Stimulated activated CD4-positive, alpha-beta T cell treated with anti-CD3 and anti-CD28 coated beads, Interleukin-1b, Interleukin-23, amount 100 ng/mL, for 1 hour (primary cell): ENCODE results near the gene BPIFB6.
"Not testable (repeated sequence)": the region's sequence is repeated elsewhere in the genome, so short reads cannot be mapped to it uniquely, and the experiment has no call there.

Experiments used
- DNase-seq, 2 donors: peaks; one replicate each; pipeline ENCODE4 v3.0.0-alpha.2; 2020; ENCODE audit warnings: low read depth in 2 of 2

Gene BPIFB6

DNA sequence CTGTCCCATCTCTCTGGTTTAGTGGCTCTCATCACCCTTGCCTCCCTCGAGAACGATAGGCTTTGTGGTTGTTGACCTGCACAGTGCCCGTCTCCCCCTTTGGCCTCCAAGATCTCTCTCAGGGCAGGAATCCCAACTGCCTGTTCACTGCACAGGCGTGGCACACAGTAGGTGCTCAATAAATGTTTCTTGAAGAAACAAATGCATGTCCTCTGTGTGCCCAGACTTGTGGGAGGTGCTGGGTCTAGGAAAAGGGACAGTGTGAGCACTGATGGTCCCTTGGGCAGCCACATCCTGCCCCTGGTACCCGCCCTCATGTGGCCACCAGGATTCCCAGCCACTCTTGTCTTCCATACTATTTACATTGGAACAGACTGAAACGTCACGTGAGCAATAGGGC is 2.6 kb upstream of the BPIFB6 start:
- DNase-seq = no peak

DNA sequence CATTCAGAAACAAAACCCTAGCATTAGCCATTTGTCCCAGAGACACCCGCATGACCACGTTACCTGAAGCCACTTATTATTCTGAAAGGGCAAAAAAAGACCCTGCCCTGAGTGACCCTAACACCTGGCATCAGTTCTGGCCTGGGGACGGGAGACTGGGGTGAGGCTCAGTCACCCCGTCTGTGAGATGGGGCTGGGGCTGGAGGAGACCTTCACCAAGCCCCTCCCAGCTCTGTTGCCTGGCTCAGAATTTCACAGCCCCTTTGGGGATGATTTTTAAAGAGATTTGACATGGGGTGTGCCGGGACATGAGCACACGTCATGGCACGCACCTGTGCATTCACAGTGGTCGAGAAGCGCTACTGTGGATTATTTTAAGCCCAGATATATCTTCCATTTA is 1.4 kb upstream of the BPIFB6 start:
- DNase-seq = no peak

DNA sequence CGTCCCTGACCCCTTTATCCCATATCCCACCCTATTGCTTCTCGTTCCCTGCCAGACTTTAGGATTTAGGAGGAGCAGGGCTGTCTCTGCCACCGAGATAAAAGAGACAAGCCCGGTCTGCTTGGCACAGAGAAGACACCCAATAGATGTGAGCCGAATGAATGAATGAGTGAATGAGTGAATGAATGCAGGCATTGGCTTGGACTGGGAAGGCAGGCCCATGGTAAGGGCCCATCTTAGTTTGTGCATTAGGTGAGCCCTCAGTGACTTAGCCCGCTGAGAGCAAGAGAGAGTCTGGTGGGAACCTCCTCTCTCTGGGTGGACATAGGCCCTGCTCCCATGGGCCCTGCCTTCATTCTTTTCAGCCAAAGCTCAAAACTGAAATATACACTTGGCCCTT is 879 bp upstream of the BPIFB6 start:
- DNase-seq = no peak

DNA sequence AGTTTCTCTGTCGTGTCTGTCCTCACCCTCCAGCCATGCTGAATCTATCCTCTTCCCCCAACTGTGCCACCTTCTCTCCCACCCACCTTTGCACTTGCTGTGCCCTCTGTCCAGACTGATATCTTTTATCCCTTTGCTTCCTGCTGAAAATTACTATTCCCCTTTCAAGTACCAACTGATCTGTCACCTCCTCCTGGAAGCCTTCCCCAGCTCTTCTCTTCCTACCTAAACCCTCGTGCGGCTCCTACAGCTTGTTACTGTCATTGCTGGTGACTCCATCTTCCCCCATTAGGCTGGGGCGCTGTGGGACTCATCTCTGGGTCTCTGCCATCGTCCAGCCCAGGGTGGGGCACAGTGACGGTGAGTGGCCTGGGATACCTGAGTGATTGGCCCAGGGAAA is 1.1 kb downstream of the BPIFB6 start:
- DNase-seq = no peak

DNA sequence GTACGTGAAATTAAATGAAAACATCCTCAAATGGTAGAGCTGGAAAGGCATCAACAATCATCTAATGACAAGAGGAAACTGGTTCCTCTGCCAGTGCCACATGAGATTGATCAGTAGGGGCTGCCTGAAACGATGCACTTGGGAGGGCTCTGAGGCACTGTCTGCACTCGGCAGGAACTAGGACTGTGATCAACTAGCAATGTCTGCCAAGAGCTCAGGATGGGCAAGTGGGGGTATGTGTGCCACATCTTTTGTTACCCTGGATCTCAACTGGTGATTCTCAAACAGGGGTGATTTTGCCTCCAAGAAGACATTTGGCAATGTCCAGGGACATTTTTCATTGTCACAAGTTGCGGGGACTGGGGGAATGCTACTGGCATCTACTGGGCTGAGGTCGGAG is 1.9 kb downstream of the BPIFB6 start:
- DNase-seq = no peak

DNA sequence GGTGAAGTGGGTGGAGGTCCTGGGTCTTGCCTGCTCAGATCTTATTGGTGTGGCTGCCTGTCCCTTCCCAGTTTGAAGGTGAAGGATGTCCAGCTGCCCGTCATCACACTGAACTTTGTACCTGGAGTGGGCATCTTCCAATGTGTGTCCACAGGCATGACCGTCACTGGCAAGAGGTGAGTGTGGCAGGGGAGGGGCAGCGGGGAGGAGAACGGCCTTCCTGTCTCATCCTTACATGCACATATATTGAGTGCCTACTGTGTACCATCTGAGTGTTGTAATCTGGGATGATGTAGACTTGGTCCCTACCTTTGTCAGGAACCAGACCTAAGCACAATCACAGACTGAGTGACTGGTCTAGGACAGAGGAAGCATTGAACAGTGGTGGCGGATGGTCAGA is 2.7 kb downstream of the BPIFB6 start:
- DNase-seq = no peak

DNA sequence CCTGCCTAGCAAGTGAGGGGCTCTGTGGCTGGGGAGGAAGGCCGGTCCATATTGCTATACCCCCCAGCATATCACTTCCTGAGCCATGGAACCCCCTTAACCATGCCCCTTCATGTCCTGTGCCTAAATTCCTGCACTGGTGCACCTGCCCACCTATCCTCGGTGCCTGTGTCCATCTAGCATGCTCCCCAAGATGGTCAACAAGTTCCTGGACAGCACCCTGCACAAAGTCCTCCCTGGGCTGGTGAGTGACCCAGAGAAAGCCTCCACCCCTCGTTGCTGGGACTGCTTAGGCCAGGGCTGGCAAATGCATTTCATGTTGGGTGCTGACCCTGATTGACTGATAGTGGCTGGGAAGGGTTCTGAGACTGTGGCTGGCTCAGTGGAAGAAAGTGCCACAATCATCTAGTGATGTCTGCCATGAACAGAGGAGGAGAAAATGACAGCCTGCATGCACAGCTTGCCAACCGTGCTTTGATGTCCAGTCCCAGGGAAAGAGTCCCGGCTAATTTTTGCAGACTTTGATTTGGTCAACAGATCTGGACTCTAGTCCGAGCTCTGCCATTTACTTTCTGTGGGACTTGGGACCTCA is 3.5 kb downstream of the BPIFB6 start:
- no peak for DNase-seq

DNA sequence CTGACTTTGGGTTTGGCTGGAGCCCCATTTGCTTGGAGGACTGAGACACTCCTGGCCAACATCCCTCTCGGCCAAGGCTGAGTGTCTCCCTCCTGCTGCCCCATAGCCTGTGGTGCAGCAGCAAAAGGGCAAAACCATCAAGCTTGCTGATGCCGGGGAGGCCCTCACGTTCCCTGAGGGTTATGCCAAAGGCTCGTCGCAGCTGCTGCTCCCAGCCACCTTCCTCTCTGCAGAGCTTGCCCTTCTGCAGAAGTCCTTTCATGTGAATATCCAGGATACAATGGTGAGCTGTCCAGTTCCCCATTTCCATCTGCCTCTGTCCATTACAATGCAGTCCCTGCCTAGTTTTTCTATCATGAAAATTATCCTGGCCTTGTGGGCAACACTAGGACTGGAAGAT is 6.0 kb downstream of the BPIFB6 start:
- DNase-seq = no peak

DNA sequence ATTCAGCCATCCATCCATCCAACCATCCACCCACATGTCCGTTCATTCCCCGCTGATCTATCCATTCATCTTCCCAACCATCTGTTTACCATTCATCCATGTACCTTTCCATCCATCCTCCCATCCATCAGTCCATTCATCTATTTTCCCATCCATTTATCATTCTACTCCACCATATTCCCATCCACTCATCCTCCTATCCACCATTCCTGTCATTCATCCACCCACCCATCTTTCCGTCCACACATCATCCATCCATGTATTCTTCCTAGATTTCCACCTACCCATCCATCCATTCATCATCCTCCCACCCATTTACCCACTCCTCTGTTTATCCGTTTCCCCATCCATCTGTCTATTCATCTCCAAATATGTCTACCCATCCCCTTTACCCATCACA is 6.8 kb downstream of the BPIFB6 start:
- no peak for DNase-seq

DNA sequence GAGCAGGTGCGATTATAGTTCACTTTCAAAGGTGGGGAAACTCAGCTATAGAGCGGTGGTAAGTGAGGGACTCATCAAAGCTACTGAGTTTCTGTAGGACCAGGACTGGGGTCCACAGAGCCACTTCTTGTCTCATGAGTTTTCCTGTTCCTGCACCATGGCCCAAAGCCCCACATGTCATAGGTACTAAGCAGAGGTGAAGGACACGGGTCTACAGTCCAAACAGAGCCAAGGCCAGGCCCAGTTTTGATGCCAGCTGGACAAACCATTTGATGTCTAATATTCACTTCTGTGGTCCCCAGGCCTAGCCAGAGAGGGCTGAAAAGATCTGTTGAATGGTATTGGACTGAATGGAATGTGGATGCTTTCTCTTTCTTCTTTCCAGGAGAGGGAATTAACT is 11.0 kb downstream of the BPIFB6 start:
- DNase-seq = no peak

DNA sequence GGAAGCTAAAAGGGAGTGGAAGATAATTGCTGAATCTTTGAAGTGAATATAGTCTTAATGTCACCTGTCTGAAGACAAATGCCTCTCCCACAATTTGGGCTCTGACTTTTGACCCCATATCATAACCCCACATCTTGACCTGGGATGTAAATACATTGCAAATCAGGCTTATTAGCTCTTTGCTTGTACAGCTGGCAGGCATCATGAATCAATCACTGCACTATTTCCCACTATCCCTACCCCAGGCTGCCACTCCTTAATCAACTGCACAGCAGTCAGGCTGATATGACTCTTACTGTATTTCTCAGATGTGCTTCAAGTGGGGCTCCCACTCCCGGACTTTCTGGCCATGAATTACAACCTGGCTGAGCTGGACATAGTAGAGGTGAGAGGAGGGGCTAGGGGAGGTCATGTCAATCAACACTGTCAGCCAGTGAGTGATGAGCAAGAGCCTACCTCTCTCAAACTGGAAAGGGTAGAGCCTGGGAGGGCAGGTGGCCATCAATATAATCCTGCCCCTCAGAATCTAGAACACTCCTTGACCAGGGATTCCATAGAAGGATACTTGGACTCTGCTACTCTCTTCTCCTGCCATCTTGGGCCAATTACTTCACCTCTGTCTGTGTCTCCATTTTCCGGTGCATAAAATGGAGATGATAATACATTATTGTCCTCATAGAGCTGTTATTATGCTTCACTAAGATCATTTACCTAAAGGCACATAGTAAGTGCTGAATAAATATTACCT is 11.7 kb downstream of the BPIFB6 start:
- DNase-seq = no peak

DNA sequence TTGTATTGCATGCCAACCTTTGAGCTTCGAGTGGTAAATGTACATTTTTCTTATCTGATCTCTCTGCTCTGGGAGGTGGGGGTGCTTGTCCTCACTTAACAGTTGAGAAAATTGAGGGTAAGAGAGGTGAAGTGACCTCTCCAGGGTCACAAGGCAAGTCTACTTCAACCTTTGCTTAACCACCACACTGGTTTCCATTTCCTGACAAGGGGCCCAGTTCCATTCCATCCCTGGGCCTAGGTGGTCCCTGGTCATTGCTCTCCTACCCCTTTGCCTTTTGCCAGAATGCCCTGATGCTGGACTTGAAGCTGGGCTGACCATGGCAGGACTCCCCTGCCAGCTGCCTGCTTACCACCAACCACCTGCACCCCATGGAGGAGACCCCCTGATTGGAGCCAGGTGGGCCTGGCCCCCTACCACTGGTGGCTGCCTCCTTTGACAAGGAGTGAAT is 12.3 kb downstream of the BPIFB6 start:
- DNase-seq = no peak

DNA sequence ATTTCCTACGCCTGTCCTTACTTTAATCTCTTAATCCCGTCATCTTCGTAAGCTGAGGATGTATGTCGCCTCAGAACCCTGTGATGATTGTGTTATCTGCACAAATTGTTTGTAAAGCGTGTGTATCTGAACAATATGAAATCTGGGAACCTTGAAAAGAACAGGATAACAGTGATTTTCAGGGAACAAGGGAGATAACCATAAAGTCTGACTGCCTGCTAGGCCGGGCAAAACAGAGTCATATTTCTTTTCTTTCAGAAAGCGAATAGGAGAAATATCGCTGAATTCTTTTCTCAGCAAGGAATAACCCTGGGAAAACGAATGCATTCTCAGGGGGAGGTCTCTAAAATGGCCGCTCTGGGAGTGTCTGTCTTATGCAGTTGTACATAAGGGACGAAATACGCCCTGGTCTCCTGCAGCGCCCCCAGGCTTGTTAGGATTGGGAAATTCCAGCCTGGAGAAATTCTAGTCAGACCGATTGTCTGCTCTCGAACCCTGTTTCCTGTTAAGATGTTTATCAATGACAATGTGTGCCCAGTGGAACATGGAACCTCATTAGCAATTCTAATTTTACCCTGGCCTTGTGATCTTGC is 13.8 kb downstream of the BPIFB6 start:
- not testable (repeated sequence) for DNase-seq

DNA sequence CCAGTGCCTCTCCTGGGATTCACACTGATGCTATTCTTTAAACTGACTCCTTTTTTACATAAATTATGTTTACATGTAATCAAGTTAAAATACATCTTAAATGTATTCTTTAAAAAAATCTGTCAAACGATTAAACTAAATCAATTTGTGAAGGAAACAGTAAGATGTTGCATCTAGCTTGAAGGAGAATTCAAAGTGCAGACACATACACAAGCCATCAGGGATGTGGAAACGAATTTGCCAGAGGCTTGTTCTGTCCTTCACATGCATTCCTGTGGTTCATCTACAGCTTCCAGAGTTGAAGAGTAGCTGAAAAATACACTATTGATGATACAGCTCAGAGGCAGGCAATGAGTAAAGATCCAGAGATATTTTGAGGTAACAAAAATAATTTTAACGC is 15.0 kb downstream of the BPIFB6 start:
- no peak for DNase-seq

DNA sequence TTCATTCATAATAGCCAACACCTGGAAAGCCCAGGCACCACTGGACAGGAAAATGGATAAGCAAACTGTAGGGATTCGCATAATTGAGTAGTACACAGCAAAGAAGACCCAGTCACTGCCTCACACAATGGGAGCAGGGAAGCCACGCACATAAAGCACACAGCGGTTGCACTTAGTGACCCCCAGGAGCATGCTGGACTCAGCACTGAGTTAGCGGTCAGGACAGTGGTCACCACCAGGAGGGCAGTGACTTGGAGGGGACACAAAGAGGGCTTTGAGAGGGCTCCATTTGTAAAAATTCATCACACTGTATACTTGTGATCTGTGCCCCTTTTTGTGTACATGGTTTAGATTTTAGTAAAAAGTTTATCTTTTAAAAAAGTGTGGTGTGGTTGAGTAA is 19.9 kb downstream of the BPIFB6 start:
- no peak for DNase-seq

DNA sequence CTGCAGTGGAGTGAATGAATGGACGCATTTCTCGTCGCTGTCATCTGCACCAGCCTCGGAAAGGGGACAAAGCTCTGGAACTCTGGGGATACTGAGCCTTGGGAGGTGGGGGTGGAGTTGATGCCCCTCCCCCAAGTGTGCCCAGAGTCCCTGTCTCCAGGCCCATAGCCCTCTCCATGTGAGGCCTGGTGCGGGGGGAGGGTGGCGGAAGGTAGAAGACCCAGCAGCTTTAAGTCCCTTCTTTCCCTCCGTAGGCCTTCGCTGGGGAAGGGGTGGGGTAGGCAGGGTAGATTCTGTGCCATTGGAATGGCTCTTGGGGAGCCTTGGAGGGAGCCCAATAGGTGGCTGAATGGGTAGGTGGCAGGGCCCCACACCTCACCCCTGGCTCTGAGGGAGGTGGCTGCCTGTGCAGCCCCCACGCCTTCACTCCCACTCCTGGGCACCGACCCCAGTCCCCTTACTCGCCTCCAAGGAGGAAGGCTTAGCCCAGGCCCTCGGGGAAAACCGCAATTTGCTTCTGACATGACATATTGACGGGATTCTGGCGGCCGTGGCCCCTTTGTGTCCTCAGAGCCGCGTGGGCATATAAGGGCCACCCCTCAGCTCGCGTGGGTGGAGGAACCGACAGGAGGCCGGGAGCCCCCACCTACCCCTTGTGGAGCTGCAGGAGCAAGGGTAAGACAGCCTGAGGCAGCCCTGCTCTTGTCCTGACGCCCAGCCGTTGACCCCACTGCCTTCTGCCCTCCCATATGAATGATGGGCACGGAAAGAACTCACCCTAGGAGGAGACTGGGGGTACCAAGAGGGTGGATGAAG is 22.1 kb downstream of the BPIFB6 start, which contains the start of gene BPIFB3:
Gene BPIFB3 (plus strand): TSS at position 613 of the 816 bp plus-strand sequence. CDS start 1,533 bp downstream, outside the sequence.
- DNase-seq = no peak

DNA sequence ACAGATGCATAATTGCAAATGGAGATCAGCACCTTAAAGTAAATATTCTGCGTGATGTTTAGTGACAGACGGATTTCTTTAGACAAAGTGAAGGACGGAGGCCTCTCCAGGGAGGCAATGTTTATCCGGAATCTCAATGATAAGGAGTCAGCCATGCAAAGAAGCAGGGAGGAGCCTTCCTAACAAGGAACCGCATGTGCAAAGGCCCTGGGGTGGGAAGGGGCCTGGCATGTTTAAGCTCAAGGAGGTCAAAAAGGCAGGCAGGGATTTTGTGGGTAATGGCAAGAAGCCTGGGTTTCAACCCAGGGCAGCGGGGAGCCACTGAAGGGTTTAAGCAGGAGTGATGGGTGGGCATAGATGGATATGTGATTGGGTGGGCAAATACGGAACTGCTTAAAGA is 22.9 kb downstream of the BPIFB6 start:
- DNase-seq = no peak

DNA sequence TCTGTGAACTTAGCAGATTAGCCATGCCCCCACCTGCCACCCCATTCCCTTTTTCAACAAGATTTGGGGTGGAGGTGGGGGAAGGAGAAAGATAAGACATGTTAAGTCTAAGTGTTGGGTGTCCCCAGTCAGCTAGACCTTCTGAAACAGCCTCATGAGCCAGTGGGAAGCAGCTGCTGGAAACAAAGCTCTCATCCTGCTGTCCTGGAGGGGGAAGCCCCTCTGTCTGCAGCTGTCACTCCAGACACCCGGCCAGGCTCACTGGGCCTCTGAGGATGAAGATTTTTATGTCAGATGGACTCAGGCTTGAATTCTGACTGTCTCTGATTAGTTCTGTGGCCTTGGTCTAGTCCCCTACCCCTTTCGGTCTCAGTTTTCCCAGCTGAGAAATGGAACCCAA is 23.3 kb downstream of the BPIFB6 start:
- DNase-seq = no peak

DNA sequence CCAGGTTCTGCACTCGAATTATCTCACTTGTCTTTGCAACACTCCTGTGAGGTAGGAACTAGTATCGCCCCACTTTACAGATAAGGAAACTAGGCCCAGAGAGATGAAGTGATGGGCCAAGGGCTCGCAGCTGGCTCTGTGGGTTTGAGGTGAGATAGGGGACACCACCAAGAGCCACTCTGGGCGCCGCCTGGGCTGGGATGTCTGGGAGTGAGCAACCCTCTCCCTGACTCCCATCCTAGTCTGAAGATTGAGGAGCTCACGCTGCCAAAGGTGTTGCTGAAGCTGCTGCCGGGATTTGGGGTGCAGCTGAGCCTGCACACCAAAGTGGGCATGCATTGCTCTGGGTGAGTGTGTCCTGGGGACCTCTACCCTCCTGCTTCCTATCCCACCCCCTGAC is 27.7 kb downstream of the BPIFB6 start:
- DNase-seq = no peak

DNA sequence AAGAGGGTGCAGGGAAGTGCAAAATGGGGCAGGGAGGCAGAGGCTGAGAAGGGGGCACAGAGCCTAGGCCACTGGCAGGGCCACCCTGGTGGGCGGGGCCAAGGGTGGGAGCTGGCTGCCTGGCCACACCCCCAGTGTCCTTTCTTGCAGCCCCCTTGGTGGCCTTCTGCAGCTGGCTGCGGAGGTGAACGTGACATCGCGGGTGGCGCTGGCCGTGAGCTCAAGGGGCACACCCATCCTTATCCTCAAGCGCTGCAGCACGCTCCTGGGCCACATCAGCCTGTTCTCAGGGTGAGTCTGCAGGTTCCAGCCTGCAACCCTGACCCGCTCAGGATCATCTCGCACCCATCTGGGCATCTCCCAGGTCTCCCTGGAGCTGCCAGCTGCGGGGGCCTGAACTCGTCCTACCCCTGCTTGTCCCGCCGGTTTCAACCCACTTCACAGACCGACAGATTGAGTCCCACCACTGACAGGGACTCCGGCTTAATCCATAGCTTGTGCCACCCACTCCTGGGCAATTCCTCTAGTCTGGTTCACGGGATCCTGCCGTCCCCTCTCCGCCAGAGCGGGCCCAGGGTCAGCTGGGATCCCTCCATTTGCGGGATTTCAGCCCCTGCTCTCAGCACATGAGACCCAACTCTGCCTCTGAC is 28.4 kb downstream of the BPIFB6 start:
- no peak for DNase-seq

DNA sequence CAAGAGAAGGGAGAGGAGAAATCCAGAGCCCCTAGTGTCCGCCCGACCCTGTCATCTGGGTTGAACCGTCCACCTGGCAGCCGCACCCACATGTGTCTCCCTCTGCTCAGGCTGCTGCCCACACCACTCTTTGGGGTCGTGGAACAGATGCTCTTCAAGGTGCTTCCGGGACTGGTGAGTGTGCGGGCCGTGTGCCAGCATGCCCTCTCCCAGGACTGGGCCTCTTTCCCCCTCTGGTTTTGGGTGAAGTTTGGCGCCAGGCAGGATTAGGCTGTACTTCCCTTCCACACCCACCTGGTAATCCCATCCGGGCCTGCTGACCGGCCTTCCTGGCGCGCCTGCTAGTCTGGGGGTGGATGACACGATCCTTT is 30.2 kb downstream of the BPIFB6 start:
- no peak for DNase-seq
